Astrocyte (in vitro differentiated cells and primary cell): ENCODE data around the gene DISC1. TPM values are rescaled to one million over a fixed set of nuclear protein-coding genes. Genes with fewer than 3 reads are reported as not detected.

Source experiments
- DNase-seq: peaks from one replicate; pipeline ENCODE4 v3.0.0-alpha.2; 2010; ENCODE audit warnings: low read depth
- FAIRE-seq: peaks from 2 replicates; lab custom pipeline; 2011; peaks lifted over from hg19 to GRCh38; lab: Jason Lieb, UNC
- H2AFZ ChIP-seq: 2 replicates; pipeline ENCODE4 v1.6.0; 2012; ENCODE audit warnings: low read depth, low read length, inconsistent platforms
- H3K27ac ChIP-seq: 2 replicates; pipeline ENCODE4 v1.5.1; 2011; ENCODE audit warnings: low read depth, low read length, inconsistent platforms
- H3K27me3 ChIP-seq: 2 replicates; pipeline ENCODE4 v1.6.0; 2011; ENCODE audit warnings: low read length, inconsistent platforms; ENCODE audit not compliant: insufficient read depth
- H3K36me3 ChIP-seq: 2 replicates; pipeline ENCODE4 v1.5.1; 2011; ENCODE audit warnings: low read length, inconsistent platforms; ENCODE audit not compliant: insufficient read depth
- H3K4me1 ChIP-seq: 2 replicates; pipeline ENCODE4 v1.5.1; 2011; ENCODE audit warnings: low read length, inconsistent platforms; ENCODE audit not compliant: insufficient read depth
- H3K4me2 ChIP-seq: 2 replicates; pipeline ENCODE4 v1.6.0; 2012; ENCODE audit warnings: low read length, inconsistent platforms
- H3K4me3 ChIP-seq: 2 replicates; pipeline ENCODE4 v1.5.1; 2011; ENCODE audit warnings: low read depth, mild to moderate bottlenecking, low read length, inconsistent platforms; ENCODE audit not compliant: insufficient read depth
- H3K79me2 ChIP-seq: 2 replicates; pipeline ENCODE4 v1.6.0; 2012; ENCODE audit warnings: mild to moderate bottlenecking, low read length, inconsistent platforms; ENCODE audit not compliant: insufficient read depth
- H3K9ac ChIP-seq: 2 replicates; pipeline ENCODE4 v1.6.0; 2012; ENCODE audit warnings: mild to moderate bottlenecking, low read length, inconsistent platforms
- H3K9me3 ChIP-seq: 2 replicates; pipeline ENCODE4 v1.5.1; 2012; ENCODE audit warnings: low read depth, mild to moderate bottlenecking, low read length, inconsistent platforms; ENCODE audit not compliant: insufficient read depth
- H4K20me1 ChIP-seq: 2 replicates; pipeline ENCODE4 v1.6.0; 2012; ENCODE audit warnings: low read length, inconsistent platforms; ENCODE audit not compliant: insufficient read depth
- H3K27ac Mint-ChIP-seq: one replicate; pipeline ENCODE4 v1.8.0; 2021; ENCODE audit warnings: mild to moderate bottlenecking, mixed read lengths; ENCODE audit not compliant: unreplicated experiment
- H3K27me3 Mint-ChIP-seq: one replicate; pipeline ENCODE4 v1.8.0; 2021; ENCODE audit warnings: low read depth, mixed read lengths; ENCODE audit not compliant: unreplicated experiment
- H3K36me3 Mint-ChIP-seq: one replicate; pipeline ENCODE4 v1.8.0; 2021; ENCODE audit warnings: low read depth, mixed read lengths; ENCODE audit not compliant: unreplicated experiment
- H3K4me1 Mint-ChIP-seq: one replicate; pipeline ENCODE4 v1.8.0; 2021; ENCODE audit warnings: low read depth, mixed read lengths; ENCODE audit not compliant: unreplicated experiment
- H3K4me3 Mint-ChIP-seq: one replicate; pipeline ENCODE4 v1.8.0; 2021; ENCODE audit warnings: mild to moderate bottlenecking, moderate library complexity, mixed read lengths; ENCODE audit not compliant: unreplicated experiment
- H3K9me3 Mint-ChIP-seq: one replicate; pipeline ENCODE4 v1.8.0; 2021; ENCODE audit warnings: mild to moderate bottlenecking, mixed read lengths; ENCODE audit not compliant: unreplicated experiment
- EZH2 ChIP-seq: IDR thresholded peaks from 2 replicates; pipeline ENCODE4 v1.6.1; 2012; ENCODE audit warnings: mild to moderate bottlenecking, low read length, inconsistent platforms; ENCODE audit not compliant: insufficient read depth
- total RNA-seq: library from RNA; stranded (reverse); gene quantifications from 2 replicates; pipeline ENCODE4 v1.2.1, GENCODE V29; 2021
- TF ChIP-seq, protein P1 (sequence below): IDR thresholded peaks from 2 replicates; pipeline ENCODE4 v1.5.1; 2011; ENCODE audit warnings: low read depth, mild to moderate bottlenecking, inconsistent platforms, low read length, moderate library complexity; ENCODE audit not compliant: insufficient read depth

The DISC1 gene
- total RNA-seq, 1 donor from 2014 or later: 9.1 TPM

DNA sequence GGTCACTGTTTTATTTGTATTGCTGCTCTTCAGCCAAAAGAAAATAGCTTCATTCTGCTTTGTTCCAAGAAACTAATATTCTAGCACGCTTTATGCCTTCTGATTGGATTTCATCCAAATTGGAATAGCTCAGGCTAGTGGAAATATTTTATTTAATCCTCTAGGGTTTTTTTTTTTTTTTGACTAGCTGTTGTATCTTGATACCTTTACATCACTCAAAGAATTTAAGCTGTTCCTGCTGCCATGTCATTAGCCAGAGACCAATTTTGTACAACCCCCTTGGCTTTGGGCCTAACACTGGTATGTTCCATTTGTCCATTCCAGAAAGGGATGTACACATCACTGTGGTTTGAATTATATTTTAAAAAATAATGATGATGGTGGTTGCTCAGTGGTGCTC is 103.0 kb downstream of the DISC1 start:
- FAIRE-seq: no peak

DNA sequence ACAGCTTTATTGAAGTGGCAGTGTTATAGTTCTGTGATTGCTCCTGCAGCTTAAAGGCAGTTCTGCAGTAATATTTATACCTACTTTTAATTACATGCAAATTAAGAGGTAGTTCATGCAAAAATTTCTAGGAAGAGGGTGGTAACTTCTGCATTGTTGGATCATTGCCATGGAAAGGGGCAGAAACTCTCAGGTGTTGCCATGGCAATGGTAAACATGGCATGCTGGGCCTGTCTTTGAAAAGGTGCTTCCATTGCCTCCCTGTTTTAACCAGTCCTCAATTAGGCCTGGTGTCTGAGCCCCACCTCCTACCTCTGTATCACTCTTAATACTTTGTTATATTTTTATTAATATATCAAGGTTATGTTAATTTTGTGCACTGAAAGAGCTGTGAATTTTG is 104.7 kb downstream of the DISC1 start:
- Mint-ChIP-seq H3K27me3 (no peaks in the 10 kb centered on the region), H3K9me3 (no peaks in the 10 kb centered on the region), H3K4me3 (no peak overlapping the region), H3K4me1 (no peaks in the 10 kb centered on the region), H3K27ac (no peak overlapping the region), H3K36me3 (no peaks in the 10 kb centered on the region)
- Histone ChIP-seq H3K79me2 (no peaks in the 10 kb centered on the region), H3K4me3 (no peak overlapping the region), H3K4me2 (no peak overlapping the region), H3K4me1 (no peaks in the 10 kb centered on the region), H3K9me3 (peaks cover 6% of the 10 kb centered on the region), H3K9ac (no peak overlapping the region), H2AFZ (no peak overlapping the region), H3K36me3 (no peaks in the 10 kb centered on the region), H3K27ac (no peak overlapping the region), H3K27me3 (no peaks in the 10 kb centered on the region), H4K20me1 (peaks cover 5% of the 10 kb centered on the region)
- no peak for FAIRE-seq
- no peak for DNase-seq
- no peak for TF ChIP-seq EZH2
- TF ChIP-seq, protein P1, sequence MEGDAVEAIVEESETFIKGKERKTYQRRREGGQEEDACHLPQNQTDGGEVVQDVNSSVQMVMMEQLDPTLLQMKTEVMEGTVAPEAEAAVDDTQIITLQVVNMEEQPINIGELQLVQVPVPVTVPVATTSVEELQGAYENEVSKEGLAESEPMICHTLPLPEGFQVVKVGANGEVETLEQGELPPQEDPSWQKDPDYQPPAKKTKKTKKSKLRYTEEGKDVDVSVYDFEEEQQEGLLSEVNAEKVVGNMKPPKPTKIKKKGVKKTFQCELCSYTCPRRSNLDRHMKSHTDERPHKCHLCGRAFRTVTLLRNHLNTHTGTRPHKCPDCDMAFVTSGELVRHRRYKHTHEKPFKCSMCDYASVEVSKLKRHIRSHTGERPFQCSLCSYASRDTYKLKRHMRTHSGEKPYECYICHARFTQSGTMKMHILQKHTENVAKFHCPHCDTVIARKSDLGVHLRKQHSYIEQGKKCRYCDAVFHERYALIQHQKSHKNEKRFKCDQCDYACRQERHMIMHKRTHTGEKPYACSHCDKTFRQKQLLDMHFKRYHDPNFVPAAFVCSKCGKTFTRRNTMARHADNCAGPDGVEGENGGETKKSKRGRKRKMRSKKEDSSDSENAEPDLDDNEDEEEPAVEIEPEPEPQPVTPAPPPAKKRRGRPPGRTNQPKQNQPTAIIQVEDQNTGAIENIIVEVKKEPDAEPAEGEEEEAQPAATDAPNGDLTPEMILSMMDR: no peak

More for the DNA sequence above, 103.0 kb downstream of the DISC1 start:
- Mint-ChIP-seq H3K27ac (no peak overlapping the region), H3K9me3 (no peaks in the 10 kb centered on the region), H3K4me3 (no peak overlapping the region), H3K4me1 (peaks cover 14% of the 10 kb centered on the region), H3K27me3 (no peaks in the 10 kb centered on the region), H3K36me3 (no peaks in the 10 kb centered on the region)
- Histone ChIP-seq H3K79me2 (no peaks in the 10 kb centered on the region), H3K4me1 (no peaks in the 10 kb centered on the region), H4K20me1 (peaks cover 5% of the 10 kb centered on the region), H3K9ac (no peak overlapping the region), H2AFZ (no peak overlapping the region), H3K4me3 (no peak overlapping the region), H3K36me3 (no peaks in the 10 kb centered on the region), H3K27me3 (no peaks in the 10 kb centered on the region), H3K9me3 (peaks cover 6% of the 10 kb centered on the region), H3K4me2 (no peak overlapping the region), H3K27ac (no peak overlapping the region)
- no peak for DNase-seq
- no peak for TF ChIP-seq EZH2

DNA sequence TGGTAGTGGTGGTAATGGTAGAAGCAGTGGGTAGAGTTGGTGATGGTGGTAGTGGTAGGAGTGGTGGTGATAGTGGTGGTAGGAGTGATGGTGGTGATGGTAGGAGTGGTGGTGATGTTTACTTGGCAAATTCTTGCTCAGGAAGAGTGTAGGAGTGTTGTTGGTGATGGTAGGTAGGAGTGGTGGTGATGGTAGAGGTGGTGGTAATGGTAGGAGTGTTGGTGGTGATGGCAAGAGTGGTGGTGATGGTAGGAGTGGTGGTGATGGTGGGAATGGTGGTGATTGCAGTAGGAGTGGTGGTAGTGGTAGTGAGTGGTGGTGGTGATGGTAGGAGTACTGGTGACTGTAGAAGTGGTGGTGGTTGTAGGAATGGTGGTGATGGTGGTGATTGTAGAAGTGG is 106.5 kb downstream of the DISC1 start:
- Mint-ChIP-seq H3K27ac (no peak overlapping the region), H3K4me1 (no peaks in the 10 kb centered on the region)
- no peak for TF ChIP-seq EZH2
- TF ChIP-seq, protein P1: no peak

More for the DNA sequence above, 106.5 kb downstream of the DISC1 start:
- no peaks in the 10 kb centered on the region for H3K27me3 Mint-ChIP-seq
- H3K9me3 Mint-ChIP-seq: no peaks in the 10 kb centered on the region
- H3K36me3 Mint-ChIP-seq: no peaks in the 10 kb centered on the region
- H3K4me3 Mint-ChIP-seq: no peak overlapping the region
- H3K27ac ChIP-seq: no peak overlapping the region
- no peaks in the 10 kb centered on the region for H3K4me1 ChIP-seq
- peaks cover 6% of the 10 kb centered on the region for H3K9me3 ChIP-seq
- no peak overlapping the region for H3K4me2 ChIP-seq
- no peaks in the 10 kb centered on the region for H3K27me3 ChIP-seq
- H3K4me3 ChIP-seq: no peak overlapping the region
- peaks cover 5% of the 10 kb centered on the region for H4K20me1 ChIP-seq
- no peak overlapping the region for H2AFZ ChIP-seq
- no peak overlapping the region for H3K9ac ChIP-seq
- no peak for FAIRE-seq
- no peak for DNase-seq
- no peaks in the 10 kb centered on the region for H3K79me2 ChIP-seq
- H3K36me3 ChIP-seq: no peaks in the 10 kb centered on the region
